GM21528 (cell line): Measurements from ENCODE around the gene TET1.
"Not testable (repeated sequence)": the region's sequence is repeated elsewhere in the genome, so short reads cannot be mapped to it uniquely, and the experiment has no call there.

Experiments
- ATAC-seq: cut with Tn5 transposase; IDR thresholded peaks from one replicate; pipeline ENCODE4 v1.9.1; 2021; ENCODE audit warnings: mild to moderate bottlenecking, moderate library complexity; ENCODE audit not compliant: unreplicated experiment, low FRiP score

The TET1 gene

DNA sequence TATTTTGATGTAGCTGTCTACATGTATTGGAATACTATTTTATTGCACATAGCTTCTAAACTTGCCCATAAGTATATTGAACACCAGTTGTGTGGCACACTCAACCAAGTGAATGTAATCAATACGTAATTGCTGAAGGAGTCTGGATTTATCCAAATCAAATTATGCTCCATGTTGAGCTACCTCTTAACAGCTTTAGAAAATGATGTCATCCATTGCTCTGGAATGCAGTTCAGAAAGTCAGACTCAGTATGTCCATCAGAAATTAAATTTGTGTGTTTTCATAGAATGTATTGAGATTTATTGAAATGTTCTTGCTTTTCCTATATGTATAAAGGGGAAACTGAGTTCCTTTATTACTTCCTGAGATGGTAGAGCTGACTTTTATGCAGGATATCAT is 135.9 kb downstream of the TET1 start:
- no peak for ATAC-seq

DNA sequence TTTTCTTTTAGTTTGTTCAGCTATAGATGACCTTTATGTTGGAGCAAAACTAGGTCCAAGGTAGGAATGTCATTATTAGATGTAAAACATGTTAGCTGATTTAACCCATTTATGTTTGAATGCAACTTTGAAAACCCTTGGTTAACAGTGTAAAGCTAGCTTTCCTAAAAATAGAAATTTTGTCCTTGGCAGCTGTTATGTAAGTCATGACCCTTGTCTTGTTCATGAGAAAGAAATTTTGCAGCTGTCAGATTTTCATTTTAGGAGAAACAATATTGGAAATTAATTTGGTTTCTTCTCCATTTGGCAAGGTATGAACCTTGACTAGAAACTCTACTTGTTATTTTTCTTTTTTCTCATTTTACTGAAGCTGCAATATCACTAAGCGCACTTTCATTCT is 137.0 kb downstream of the TET1 start:
- ATAC-seq = no peak

DNA sequence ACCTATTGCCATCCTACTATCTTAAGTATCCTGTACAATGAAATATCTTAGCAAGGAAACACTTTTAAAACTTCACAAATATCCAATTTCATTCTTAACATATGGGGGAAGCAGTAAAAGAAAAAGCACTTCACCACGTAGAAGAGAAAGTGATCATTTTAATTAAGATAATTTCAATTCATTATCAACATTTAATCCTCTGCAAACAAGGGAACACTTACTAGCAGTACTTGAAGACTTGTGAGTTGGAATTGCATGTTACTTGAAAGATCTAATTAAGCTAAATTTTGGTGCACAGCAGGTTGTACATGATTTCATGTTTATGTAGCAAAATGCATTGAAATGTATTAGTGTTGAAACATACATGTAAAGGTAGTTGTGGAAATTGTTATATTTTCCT is 140.1 kb downstream of the TET1 start:
- ATAC-seq = no peak

DNA sequence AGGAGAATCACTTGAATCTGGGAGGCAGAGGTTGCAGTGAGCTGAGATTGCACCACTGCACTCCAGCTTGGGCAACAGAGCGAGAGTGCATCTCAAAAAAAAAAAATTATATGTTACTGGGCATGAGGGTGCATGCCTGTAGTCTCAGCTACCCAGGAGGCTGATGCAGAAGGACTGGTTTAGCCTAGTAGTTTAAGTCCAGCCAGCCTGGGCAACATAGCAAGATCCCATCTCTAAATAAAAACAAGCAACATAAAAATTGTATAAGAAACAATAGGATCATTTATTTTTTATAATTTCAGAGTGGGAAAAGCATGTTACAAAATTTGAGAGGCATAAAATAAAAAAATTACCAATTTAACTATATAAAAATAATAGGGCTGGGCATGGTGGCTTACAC is 145.4 kb downstream of the TET1 start:
- ATAC-seq = no peak

DNA sequence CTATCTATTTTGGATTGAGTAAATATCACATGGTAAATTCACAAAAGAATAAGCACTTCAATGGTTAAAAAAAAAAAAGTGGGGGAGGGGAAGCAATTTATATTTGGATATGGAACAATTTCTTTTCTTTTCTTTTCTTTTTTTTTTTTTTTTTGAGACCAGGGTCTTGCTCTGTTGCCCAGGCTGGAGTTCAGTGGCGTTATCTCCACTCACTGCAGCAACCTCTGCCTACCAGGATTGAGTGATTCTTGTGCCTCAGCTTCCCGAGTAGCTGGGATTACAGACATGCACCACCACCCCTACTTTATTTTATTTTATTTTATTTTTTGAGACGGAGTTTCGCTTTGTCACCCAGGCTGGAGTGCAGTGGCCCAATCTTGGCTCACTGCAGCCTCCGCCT is 148.8 kb downstream of the TET1 start:
- not testable (repeated sequence) for ATAC-seq

DNA sequence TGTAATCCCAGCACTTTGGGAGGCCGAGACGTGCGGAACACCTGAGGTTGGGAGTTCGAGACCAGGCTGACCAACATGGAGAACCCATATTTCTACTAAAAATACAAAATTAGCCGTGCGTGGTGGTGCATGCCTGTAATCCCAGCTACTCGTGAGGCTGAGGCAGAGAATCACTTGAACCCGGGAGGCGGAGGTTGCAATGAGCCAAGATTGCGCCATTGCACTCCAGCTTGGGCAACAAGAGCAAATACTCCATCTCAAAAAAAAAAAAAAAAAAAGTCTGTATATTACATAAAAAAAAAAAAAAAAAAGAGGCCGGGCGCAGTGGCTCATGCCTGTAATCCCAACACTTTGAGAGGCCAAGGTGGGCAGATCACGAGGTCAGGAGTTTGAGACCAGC is 152.9 kb downstream of the TET1 start:
- ATAC-seq = not testable (repeated sequence)

DNA sequence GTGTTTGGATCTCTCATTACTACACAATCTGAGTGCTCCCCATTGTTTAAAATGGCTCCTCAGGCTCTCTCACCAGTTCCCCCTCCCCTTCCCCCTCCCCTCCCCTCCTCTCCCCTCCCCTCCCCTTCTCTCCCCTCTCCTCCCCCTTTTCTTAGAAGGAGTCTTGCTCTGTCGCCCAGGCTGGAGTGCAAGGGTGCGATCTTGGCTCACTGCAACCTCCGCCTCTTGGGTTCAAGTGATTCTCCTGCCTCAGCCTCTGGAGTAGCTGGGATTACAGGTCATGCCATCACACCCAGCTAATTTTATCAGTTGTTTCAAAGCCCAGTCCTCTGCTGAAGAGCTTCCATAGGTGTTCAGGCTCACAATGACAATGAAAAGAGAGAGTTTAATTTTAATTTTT is 157.3 kb downstream of the TET1 start:
- no peak for ATAC-seq

DNA sequence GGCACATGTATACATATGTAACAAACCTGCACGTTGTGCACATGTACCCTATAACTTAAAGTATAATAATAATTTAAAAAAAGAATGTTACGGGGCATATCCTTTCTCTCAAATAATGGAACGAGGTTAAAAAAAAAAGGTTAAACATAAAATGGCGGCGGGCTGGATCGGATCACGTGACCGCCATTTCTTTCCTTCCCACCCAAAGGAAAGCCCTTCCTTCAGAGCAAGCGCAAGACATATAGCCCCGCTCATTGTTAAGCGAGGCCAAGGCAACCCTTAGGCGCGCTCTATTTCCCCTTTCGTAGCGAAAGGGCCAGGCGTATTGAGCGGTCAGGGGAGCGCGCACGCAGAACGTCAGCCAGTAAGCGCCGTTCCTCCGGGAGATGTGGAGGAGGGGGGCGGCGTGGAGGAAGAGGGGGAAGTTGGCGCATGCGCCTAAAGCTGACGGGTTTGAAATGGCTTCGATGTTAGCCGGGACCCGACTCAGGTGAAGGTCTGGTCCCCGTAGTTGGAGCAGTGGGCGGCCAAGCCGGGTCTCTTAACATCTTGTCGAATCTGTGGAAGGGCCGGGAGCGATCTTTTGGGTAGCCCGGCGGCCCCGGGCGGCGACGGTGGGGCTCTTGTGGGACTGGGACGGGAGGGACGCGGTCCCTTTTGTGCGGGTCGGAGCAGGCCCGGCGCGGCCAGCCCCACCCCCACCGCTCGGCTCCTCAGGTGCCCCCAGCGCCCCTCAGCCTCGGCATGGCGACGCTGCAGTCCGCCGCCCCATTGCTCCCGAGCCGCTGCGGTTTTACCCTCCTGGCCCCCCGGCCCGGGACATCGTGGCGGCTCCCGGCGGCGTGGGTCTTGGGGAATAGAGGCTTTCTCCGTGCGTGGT is 160.9 kb downstream of the TET1 start, which contains the start of gene CCAR1:
CCAR1 (plus strand) TSS at position 447 of the 880 bp plus-strand sequence. CDS start 1,266 bp downstream, outside the sequence.
- peak; percentile 98 for ATAC-seq

DNA sequence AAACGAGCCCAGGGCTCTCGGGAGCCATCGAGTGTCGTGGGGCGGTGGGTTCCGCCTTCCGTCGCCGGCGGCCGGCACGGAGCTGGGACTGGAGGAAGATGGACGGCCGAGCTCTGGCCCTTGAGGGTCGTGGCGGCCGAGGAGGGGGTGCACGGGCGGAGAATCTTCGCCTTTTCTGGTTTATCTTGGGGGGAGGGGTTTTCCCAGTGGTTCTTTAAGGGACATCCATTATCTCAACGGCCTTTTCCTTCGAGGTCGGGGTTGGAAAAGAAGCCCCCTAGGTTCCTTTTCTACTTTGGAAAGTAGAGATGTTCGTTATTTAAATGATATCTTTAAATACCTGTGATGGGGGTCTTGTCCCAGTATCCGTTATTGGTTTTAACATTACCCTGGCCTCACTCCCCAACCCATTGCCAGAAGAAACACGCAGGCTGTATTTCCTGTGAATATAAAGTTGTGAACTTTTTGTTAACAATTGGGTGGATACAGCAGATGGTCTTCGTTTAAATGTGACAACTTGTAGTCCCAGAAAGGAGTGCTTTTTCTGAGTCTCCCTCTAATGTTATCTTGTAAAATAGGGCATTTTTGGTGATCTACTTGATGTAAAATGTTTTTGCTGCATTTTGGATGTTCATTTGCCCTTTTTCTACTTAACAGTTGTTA is 161.7 kb downstream of the TET1 start:
- ATAC-seq = peak; percentile 27

DNA sequence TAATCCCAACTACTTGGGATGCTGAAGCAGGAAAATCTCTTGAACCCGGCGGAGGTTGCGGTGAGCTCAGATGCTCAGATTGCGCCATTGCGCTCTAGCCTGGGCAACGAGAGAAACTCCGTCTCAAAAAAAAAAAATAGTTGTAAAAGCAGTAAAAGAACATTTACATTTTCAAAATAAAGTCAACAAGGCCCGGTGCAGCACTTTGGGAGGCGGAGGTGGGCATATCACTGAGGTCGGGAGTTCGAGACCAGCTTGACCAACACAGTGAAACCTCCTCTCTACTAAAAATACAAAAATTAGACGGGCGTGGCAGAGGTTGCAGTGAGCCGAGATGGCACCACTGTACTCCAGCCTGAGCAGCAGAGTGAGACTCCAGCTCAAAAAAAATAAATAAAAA is 164.9 kb downstream of the TET1 start:
- ATAC-seq = no peak

DNA sequence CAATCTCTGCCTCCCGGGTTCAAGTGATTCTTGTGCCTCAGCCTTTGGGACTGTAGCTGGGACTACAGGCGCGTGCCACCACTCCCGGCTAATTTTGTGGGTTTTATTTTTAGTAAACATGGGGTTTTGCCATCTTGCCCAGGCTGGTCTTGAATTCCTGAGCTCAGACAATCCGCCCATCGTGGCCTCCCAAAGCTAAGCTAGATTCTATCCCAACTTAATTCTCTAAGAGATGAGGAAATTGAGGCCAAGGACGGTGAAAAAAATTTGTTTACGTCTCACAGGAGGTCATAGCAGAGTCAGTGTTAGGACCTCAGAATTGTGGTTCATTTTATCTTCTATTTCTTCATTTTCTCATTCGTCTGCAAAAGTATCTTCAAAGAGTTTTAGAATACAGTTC is 167.0 kb downstream of the TET1 start:
- ATAC-seq = no peak

DNA sequence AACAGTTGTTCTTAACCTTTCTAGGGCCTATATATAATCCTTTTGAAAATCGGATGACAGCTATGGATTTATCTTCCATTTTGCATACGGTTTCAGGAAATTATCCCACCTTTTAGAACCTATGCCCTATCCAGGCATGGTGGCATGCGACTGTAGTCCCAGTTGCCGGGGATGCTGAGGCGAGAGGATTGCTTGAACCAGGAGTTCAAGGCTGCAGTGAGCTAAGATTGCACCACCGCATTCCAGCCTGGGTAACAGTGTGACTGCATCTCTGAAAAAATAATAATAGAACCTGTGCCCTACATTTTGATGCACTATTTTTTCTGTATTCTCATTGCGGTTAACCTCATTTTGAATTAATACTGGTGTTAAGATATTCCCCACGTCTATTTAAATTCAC is 172.5 kb downstream of the TET1 start:
- no peak for ATAC-seq

DNA sequence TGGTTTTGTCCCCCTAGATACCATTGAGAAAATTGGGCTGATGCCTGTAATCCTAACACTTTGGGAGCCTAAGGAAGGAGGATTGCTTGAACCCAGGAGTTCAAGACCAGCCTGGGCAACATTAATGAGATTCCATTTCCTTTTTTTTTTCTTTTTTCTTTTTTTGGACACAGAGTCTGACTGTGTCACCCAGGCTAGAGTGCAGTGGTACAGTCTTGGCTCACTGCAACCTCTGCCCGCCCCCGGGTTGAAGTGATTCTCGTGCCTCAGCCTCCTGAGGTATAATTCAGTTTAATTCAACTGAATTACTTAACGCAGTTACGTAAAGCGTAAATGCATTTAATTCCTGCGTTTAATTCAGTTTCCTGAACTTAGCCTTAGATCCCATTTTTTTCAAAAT is 174.2 kb downstream of the TET1 start:
- no peak for ATAC-seq

DNA sequence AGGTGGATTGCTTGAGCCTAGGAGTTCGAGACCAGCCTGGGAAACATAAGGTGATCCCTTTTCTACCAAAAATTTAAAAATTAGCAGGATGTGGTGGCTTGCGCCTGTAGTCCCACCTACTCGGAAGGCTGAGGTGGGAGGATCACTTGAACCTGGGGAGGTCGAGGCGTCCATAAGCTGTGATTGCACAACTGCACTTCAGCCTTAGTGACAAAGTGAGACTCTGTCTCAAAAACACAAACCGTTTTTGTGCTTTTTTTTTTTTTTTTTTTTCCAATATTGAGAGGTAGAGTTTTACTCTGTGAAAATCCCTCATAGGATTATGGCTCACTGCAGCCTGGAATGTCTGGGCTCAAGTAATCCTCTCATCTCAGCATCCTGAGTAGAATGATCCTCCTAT is 175.0 kb downstream of the TET1 start:
- ATAC-seq = no peak

DNA sequence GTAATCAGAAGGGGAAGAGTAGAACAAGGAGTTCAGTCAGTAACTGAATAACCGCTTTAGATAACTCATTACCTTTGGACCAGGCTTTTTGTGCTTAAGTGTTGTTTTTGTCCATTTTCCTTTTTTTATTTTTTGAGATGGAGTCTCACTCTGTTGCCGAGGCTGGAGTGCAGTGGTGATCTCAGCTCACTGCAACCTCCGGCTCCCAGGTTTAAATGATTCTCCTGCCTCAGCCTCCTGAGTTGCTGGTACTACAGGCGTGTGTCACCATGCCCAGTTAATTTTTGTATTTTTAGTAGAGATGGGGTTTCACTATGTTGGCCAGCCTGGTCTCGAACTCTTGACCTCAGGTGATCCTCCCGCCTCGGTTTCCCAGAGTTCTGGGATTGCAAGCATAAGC is 175.6 kb downstream of the TET1 start:
- ATAC-seq = not testable (repeated sequence)

DNA sequence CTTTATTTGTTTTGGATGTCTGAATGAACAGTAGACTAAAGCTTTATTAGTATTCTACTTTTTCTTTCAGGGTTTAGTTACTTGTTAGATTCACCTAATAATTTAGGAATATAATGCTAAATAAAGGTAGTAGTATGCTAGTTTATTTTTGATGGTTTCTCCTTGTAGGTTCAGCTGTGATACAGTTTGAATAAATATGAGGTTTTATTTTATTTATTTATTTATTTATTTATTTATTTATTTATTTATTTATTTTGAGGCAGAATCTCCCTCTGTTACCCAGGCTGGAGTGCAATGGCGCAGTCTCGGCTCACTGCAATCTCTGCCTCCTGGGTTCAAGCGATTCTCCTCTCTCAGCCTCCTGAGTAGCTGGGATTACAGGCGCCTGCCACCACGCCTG is 180.5 kb downstream of the TET1 start:
- not testable (repeated sequence) for ATAC-seq

DNA sequence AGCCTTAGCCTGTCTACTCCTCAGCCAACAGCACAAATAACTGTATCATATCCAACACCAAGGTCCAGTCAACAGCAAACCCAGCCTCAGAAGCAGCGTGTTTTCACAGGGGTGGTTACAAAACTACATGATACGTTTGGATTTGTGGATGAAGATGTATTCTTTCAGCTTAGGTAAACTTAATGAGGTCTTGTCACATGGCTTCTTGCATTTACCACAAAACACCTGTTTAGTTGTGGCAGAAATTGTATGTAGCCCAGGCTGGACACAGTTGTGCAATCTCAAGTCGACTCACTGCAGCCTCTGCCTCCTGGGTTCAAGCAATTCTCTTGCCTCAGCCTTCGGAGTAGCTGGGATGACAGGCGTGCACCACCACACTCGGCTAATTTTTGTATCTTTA is 182.3 kb downstream of the TET1 start:
- ATAC-seq = no peak
